Endodermal cell (in vitro differentiated cells): ENCODE data around the gene SPTB. TPM values are rescaled to one million over a fixed set of nuclear protein-coding genes. Genes with fewer than 3 reads are reported as not detected.
A peak's percentile ranks its signal among the peaks of the same experiment; 100 is the strongest.

Experiments
- DNase-seq: peaks from one replicate; pipeline ENCODE4 v3.0.0-alpha.2; 2017
- H3K27ac ChIP-seq: 2 replicates; pipeline ENCODE4 v1.5.1; 2013; ENCODE audit warnings: mild to moderate bottlenecking, low read depth, low read length, moderate library complexity
- H3K27me3 ChIP-seq: 2 replicates; pipeline ENCODE4 v1.6.1; 2013; ENCODE audit warnings: mild to moderate bottlenecking, low read length, moderate library complexity; ENCODE audit not compliant: insufficient read depth, control insufficient read depth, poor library complexity, severe bottlenecking
- H3K36me3 ChIP-seq: 2 replicates; pipeline ENCODE4 v1.7.0; 2013; ENCODE audit warnings: mild to moderate bottlenecking, low read length, moderate library complexity; ENCODE audit not compliant: control insufficient read depth, insufficient read depth
- H3K4me1 ChIP-seq: one replicate; pipeline ENCODE4 v1.7.0; 2013; ENCODE audit warnings: low read length; ENCODE audit not compliant: control insufficient read depth, insufficient read depth
- H3K4me3 ChIP-seq: 2 replicates; pipeline ENCODE4 v1.5.1; 2013; ENCODE audit warnings: mild to moderate bottlenecking, low read length, moderate library complexity
- H3K9ac ChIP-seq: 2 replicates; pipeline ENCODE4 v1.6.1; 2013; ENCODE audit warnings: mild to moderate bottlenecking, low read length, moderate library complexity; ENCODE audit not compliant: poor library complexity, severe bottlenecking; ENCODE audit errors: extremely low read depth
- H3K9me3 ChIP-seq: 2 replicates; pipeline ENCODE4 v1.6.1; 2013; ENCODE audit warnings: mild to moderate bottlenecking, low read length, moderate library complexity; ENCODE audit not compliant: control insufficient read depth
- H3K27ac Mint-ChIP-seq: 2 replicates; pipeline ENCODE4 v1.8.0; 2020; ENCODE audit warnings: mixed read lengths
- H3K27me3 Mint-ChIP-seq: 2 replicates; pipeline ENCODE4 v1.8.0; 2021; ENCODE audit warnings: mild to moderate bottlenecking, mixed read lengths; ENCODE audit not compliant: insufficient read depth
- H3K36me3 Mint-ChIP-seq: 2 replicates; pipeline ENCODE4 v1.8.0; 2020; ENCODE audit warnings: low read depth, mixed read lengths
- H3K4me1 Mint-ChIP-seq: 2 replicates; pipeline ENCODE4 v1.8.0; 2020; ENCODE audit warnings: mixed read lengths
- H3K4me3 Mint-ChIP-seq: 2 replicates; pipeline ENCODE4 v1.8.0; 2020; ENCODE audit warnings: mild to moderate bottlenecking, moderate library complexity, mixed read lengths
- H3K9me3 Mint-ChIP-seq: 2 replicates; pipeline ENCODE4 v1.8.0; 2020; ENCODE audit warnings: mild to moderate bottlenecking, mixed read lengths
- WGBS, 2 experiments: methylation state at CpG; one replicate each; pipeline versions ENCODE4 v1.1.5 to v1.1.7; 2013; ENCODE audit warnings: missing lambda C conversion rate in 2 of 2, mixed read lengths in 1 of 2; ENCODE audit not compliant: insufficient coverage in 1 of 2, insufficient read length in 1 of 2; 5-methylcytosine and 5-hydroxymethylcytosine counted together
- total RNA-seq, 2 donors: library from RNA; stranded (reverse); fragmentation: NEBNext Ultra II Directional in 1 of 2; extraction: Animal tissue kit (Norgen Biotek cat#: 25700) in 1 of 2; gene quantifications; 2 replicates in 1 of 2; 3 replicates in 1 of 2; pipeline ENCODE4 v1.2.1, GENCODE V29; 2021
- TF ChIP-seq, protein P1 (sequence below): fragments of 200-600 bp; sonication (generic); conservative IDR thresholded peaks from 2 replicates; pipeline ENCODE4 v1.5.0; 2021; ENCODE audit warnings: antibody characterized with exemption, mild to moderate bottlenecking

Gene SPTB
- total RNA-seq, 2 donors from 2014 or later: 0.77 to 1.4 TPM

DNA sequence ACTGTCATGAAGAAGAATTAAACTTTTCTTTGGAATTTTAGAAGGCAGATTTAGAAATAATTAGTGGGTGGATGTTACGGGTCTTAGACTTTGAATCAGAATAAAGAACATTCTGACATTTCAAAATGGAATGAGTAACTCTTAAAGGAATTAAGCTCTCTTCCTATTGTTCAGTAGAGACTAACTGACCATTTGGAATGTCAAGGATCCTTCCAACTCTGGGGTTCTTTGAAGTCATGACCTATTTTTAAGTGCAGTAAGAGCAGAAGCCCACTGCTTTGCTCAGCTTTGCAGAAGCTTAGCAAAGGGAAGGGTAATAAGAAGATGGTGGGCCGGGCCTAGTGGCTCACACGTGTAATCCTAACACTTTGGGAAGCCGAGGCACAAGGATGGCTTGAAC lies 38.5 kb upstream of the SPTB start:
- H3K27ac Mint-ChIP-seq: peak overlapping the region; percentile 7

DNA sequence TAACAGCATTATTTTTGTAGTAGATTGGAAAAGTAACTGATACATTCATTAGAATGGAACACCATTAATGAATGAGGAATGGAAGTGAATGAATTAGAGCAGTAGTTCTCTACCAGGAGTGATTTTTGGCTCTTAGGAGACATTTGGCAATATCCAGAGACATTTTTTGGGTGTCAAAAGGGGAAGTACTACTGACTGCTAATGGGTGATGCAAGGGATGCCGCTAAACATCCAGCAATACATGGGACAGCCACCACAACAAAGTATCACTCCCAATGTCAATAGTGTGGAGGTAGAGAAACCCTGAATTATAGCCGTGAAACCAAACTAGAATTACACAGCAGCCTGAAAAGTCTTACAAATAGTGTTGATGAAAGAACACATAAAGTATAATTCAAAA lies 36.1 kb upstream of the SPTB start:
- H3K27ac ChIP-seq: no peak overlapping the region
- Mint-ChIP-seq H3K4me1 (peaks cover 8% of the 10 kb centered on the region), H3K4me3 (peak overlapping the region; percentile 86), H3K9me3 (no peaks in the 10 kb centered on the region), H3K27me3 (no peaks in the 10 kb centered on the region), H3K27ac (no peak overlapping the region), H3K36me3 (peaks cover 8% of the 10 kb centered on the region)
- H3K4me1 ChIP-seq: no peaks in the 10 kb centered on the region
- no peaks in the 10 kb centered on the region for H3K27me3 ChIP-seq
- H3K9me3 ChIP-seq: no peaks in the 10 kb centered on the region
- 100% methylated on average over 1 of the region's 2 CpGs; no CpG with 5 or more reads in 1 of the 2 experiments for WGBS, 2 experiments
- no peak for DNase-seq
- H3K36me3 ChIP-seq: no peaks in the 10 kb centered on the region
- no peak overlapping the region for H3K9ac ChIP-seq
- peak overlapping the region; percentile 88 for H3K4me3 ChIP-seq
- TF ChIP-seq, protein P1, sequence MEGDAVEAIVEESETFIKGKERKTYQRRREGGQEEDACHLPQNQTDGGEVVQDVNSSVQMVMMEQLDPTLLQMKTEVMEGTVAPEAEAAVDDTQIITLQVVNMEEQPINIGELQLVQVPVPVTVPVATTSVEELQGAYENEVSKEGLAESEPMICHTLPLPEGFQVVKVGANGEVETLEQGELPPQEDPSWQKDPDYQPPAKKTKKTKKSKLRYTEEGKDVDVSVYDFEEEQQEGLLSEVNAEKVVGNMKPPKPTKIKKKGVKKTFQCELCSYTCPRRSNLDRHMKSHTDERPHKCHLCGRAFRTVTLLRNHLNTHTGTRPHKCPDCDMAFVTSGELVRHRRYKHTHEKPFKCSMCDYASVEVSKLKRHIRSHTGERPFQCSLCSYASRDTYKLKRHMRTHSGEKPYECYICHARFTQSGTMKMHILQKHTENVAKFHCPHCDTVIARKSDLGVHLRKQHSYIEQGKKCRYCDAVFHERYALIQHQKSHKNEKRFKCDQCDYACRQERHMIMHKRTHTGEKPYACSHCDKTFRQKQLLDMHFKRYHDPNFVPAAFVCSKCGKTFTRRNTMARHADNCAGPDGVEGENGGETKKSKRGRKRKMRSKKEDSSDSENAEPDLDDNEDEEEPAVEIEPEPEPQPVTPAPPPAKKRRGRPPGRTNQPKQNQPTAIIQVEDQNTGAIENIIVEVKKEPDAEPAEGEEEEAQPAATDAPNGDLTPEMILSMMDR: no peak

More for the DNA sequence above, 38.5 kb upstream of the SPTB start:
- Mint-ChIP-seq H3K4me3 (no peak overlapping the region), H3K27me3 (no peaks in the 10 kb centered on the region), H3K4me1 (peaks cover 8% of the 10 kb centered on the region), H3K9me3 (no peaks in the 10 kb centered on the region), H3K36me3 (peaks cover 16% of the 10 kb centered on the region)
- no peak overlapping the region for H3K27ac ChIP-seq
- no peaks in the 10 kb centered on the region for H3K9me3 ChIP-seq
- H3K36me3 ChIP-seq: no peaks in the 10 kb centered on the region
- no peaks in the 10 kb centered on the region for H3K4me1 ChIP-seq
- WGBS, 2 experiments: 86 to 88% methylated on average over 4 of the region's 4 CpGs
- no peak overlapping the region for H3K4me3 ChIP-seq
- H3K27me3 ChIP-seq: no peaks in the 10 kb centered on the region
- no peak for DNase-seq
- TF ChIP-seq, protein P1: no peak
- no peak overlapping the region for H3K9ac ChIP-seq

DNA sequence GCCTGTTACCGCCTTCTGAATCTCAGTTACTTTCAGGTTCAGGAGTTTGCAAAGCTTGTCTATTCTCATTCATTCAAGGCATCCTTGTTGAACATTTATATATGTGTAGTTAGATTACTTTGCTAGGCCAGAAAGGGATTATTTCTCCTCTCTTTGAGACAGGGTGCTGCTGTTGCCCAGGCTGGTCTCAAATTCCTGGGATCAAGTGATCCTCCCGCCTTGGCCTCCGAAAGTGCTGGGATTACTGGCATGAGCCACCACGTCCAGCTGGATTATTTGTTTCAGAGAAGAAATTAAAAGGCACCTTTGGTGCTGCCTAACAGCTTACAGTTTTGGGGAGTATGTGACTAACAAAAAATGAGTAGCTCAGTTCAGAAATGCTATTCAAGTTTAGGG lies 35.3 kb upstream of the SPTB start:
- DNase-seq: no peak
- Mint-ChIP-seq H3K27ac (peak overlapping the region; percentile 69), H3K36me3 (peaks cover 8% of the 10 kb centered on the region)

More for the DNA sequence above, 35.3 kb upstream of the SPTB start:
- Mint-ChIP-seq H3K4me3 (peak overlapping the region; percentile 86), H3K9me3 (no peaks in the 10 kb centered on the region), H3K27me3 (no peaks in the 10 kb centered on the region), H3K4me1 (peaks cover 8% of the 10 kb centered on the region)
- Histone ChIP-seq H3K9me3 (no peaks in the 10 kb centered on the region), H3K36me3 (no peaks in the 10 kb centered on the region), H3K4me1 (no peaks in the 10 kb centered on the region), H3K9ac (peak overlapping the region; percentile 94), H3K27me3 (no peaks in the 10 kb centered on the region), H3K27ac (no peak overlapping the region), H3K4me3 (peak overlapping the region; percentile 88)
- TF ChIP-seq, protein P1: no peak
- 53 to 66% methylated on average over 4 of the region's 4 CpGs for WGBS, 2 experiments
